Measurements from ENCODE around the gene NUDT5. TPM values are rescaled to one million over a fixed set of nuclear protein-coding genes. Genes with fewer than 3 reads are reported as not detected.

The NUDT5 gene
- total RNA-seq, 2 donors from 2014 or later, result 20.8 to 33.6 TPM

DNA sequence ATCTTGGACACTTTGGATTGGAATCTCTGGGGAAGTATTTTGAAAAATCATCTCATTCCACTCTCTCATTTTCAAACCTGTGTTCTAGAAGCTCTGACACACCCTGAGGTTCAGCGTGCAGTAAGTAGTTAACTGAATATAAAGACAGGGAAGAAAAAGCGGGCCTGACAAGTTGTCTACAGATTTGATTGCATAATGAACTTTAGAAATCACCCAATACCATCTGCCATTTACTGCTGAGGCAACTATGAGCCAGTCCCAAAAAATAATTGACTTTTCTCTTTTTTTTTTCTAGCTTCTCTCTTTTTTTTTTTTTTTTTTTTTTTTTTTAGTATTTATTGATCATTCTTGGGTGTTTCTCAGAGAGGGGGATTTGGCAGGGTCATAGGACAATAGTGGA is 29.8 kb upstream of the NUDT5 start:
- Histone ChIP-seq H3K4me1 (no peaks in the 10 kb centered on the region), H3K36me3 (replicated peaks in 1 of 2; ENCODE audit: insufficient read depth in 1 of 2, low read depth in 2 of 2) (peaks cover 0 to 1% of the 10 kb centered on the region in 2 donors), H3K27me3 (no peaks in the 10 kb centered on the region), H3K4me3 (no peak overlapping the region), H3K9me3 (no peaks in the 10 kb centered on the region), H3K27ac (no peak overlapping the region)
- intact Hi-C loops (cut with DNase I), result no loop called here
- no peak for TF ChIP-seq POLR2A (IDR thresholded peaks at IDR 0.05)
- TF ChIP-seq, protein P1, sequence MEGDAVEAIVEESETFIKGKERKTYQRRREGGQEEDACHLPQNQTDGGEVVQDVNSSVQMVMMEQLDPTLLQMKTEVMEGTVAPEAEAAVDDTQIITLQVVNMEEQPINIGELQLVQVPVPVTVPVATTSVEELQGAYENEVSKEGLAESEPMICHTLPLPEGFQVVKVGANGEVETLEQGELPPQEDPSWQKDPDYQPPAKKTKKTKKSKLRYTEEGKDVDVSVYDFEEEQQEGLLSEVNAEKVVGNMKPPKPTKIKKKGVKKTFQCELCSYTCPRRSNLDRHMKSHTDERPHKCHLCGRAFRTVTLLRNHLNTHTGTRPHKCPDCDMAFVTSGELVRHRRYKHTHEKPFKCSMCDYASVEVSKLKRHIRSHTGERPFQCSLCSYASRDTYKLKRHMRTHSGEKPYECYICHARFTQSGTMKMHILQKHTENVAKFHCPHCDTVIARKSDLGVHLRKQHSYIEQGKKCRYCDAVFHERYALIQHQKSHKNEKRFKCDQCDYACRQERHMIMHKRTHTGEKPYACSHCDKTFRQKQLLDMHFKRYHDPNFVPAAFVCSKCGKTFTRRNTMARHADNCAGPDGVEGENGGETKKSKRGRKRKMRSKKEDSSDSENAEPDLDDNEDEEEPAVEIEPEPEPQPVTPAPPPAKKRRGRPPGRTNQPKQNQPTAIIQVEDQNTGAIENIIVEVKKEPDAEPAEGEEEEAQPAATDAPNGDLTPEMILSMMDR (IDR thresholded peaks at IDR 0.05), result no peak
- whole genome bisulfite sequencing, 2 donors, result 87 to 96% methylated on average over 2 of the region's 2 CpGs
- no peak for ATAC-seq
- DNase-seq, result no peak

DNA sequence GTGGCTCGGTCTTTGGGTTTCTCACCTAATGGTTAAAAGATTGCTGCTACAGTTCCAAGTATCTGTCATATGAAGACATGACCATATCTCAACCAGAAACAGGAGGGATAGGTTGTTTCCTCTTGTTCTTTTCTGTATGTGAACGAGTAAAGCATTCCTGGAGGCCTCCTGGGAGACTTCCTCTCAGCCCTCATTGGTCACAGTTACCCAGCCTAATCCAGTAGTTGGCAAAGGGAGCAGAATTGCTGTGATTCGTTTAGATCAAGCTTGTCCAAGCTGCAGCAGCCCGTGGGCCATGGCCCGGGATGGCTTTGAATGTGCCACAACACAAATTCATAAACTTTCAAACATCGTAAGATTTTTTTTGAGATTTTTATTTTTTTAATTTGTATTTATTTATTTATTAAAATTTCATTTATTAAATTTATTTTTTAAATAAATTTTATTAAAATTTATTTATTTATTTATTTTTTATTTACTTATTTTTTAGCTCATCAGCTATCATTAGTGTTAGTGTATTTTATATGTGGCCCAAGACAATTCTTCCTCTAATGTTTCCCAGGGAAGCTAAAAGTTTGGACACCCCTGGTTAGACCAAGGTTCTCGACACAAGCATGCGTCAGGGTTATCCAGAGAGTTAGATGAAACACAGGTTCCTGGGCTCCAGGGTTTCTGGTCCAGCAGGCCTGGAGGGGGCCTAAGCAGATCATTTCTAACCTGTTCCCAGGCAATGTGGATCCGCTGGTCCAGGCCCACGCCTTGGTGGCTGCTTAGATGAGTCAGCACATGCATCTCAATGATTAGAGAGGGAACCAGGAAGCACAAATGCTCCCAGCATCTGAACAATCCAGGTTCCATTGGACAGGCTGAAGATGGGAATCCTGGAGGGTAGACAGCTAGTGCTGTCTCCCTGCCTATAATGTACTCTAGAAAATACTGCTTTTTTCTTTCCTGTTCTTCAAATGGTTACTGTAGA is 25.9 kb upstream of the NUDT5 start:
- ATAC-seq (no peak), DNase-seq (no peak)
- H3K4me3 ChIP-seq, result no peak overlapping the region
- 88 to 90% methylated on average over 10 of the region's 10 CpGs for WGBS, 2 donors
- intact Hi-C loops (cut with DNase I), result no loop called here
- H3K36me3 ChIP-seq (replicated peaks in 1 of 2; ENCODE audit: insufficient read depth in 1 of 2, low read depth in 2 of 2), result peaks cover 1 to 6% of the 10 kb centered on the region in 2 donors
- TF ChIP-seq POLR2A (IDR thresholded peaks at IDR 0.05), result no peak
- TF ChIP-seq, protein P1 (IDR thresholded peaks at IDR 0.05), result no peak
- no peaks in the 10 kb centered on the region for H3K4me1 ChIP-seq
- no peak overlapping the region for H3K27ac ChIP-seq
- H3K9me3 ChIP-seq, result no peaks in the 10 kb centered on the region
- no peaks in the 10 kb centered on the region for H3K27me3 ChIP-seq

DNA sequence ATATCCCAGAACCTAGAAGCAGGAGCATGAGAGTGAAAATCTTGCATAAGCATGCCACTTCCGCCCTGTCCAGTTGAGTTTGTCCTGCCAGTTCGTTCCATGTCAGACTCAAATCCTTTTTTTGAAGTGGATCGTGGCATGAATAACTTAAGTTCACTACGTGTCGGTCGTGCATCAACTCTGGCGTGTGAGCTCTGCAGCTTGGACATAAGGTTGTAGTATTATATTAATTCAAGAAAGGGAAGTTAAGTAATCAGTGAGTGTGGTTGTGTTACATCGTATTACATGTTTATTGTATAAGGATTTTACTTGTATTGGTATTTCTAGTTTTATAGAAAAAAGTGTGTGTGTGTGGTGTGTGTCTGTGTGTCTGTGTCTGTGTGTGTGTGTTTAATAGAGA is 23.3 kb upstream of the NUDT5 start:
- H3K4me1 ChIP-seq, result peaks cover 13% of the 10 kb centered on the region
- no peaks in the 10 kb centered on the region for H3K9me3 ChIP-seq
- WGBS, 2 donors, result 76 to 88% methylated on average over 8 of the region's 8 CpGs
- no peak overlapping the region for H3K4me3 ChIP-seq
- peaks cover 1 to 6% of the 10 kb centered on the region in 2 donors for H3K36me3 ChIP-seq (replicated peaks in 1 of 2; ENCODE audit: insufficient read depth in 1 of 2, low read depth in 2 of 2)
- DNase-seq (no peak), ATAC-seq (no peak)
- TF ChIP-seq, protein P1 (IDR thresholded peaks at IDR 0.05), result no peak
- TF ChIP-seq POLR2A (IDR thresholded peaks at IDR 0.05), result no peak
- no peaks in the 10 kb centered on the region for H3K27me3 ChIP-seq
- no peak overlapping the region for H3K27ac ChIP-seq
- intact Hi-C loops (cut with DNase I), result no loop called here

GRCh38 chr10:12214763-12215218 is 19.1 kb upstream of the NUDT5 start:
- peaks cover 13% of the 10 kb centered on the region for H3K4me1 ChIP-seq
- intact Hi-C loops (cut with DNase I), result no loop called here
- no peak overlapping the region for H3K4me3 ChIP-seq
- no peaks in the 10 kb centered on the region for H3K27me3 ChIP-seq
- TF ChIP-seq, protein P1 (IDR thresholded peaks at IDR 0.05), result peak; percentile 40 to 78 (median 62)
- no peak for TF ChIP-seq POLR2A (IDR thresholded peaks at IDR 0.05)
- DNase-seq, result peak; percentile 26 to 51 (median 40)
- H3K27ac ChIP-seq, result peak overlapping the region in 2 of 4 donors; percentile 7 to 22
- peaks cover 6 to 13% of the 10 kb centered on the region in 2 donors for H3K36me3 ChIP-seq (replicated peaks in 1 of 2; ENCODE audit: insufficient read depth in 1 of 2, low read depth in 2 of 2)
- H3K9me3 ChIP-seq, result no peaks in the 10 kb centered on the region
- ATAC-seq, result peak; percentile 80
- WGBS, 2 donors, result 13 to 24% methylated on average over 6 of the region's 6 CpGs

Measured in body of pancreas (tissue), 4 donors.